ENCODE results near the gene EPB41. TPM values are rescaled to one million over a fixed set of nuclear protein-coding genes. Genes with fewer than 3 reads are reported as not detected.

Gene EPB41
- total and polyA plus RNA-seq, 2 experiments from 2014 or later: 0.89 to 1.5 TPM

DNA sequence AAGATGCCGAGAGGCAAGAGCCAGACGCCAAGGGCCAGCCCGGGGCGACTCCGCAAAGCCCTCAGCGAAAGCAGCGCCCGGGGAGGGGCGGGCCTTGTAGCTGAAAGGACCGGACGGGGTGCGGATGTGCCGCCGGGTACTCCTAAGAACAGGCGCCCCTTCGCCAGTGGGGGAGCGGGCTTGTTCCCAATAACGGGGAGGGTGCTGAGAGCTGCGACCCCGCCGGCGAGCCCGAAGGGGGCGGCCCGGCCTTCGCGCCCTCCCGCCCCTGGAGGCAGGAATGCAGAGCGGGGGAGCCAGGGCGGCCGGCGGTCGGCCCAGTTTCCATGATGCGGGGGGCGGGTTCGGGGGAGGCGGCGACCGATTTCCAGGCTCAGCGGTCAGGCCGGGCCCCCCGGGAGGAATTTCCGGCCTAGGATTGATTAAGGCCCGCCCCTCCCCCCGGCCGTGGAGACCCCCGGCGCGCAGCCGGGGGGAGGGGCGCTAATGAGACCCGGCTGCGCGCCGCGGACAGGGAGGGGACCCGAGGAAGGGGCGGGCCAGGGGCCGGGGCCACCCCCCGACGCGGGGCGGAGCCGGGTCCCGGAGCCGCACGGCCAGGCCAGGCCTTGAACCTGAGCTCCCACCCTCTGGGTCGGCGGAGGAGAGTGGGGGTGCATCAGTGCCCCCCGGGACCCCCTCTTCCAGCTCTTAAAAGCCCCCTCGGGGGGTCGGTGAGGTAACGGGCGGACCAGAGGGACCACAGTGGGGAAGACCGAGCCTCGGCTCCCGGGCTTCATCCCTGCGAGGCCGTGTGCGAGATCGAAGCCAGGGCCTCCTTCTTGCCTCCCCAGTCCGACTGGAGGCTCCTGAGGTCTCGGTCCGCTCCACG, 210.2 kb downstream of the EPB41 start:
- no peaks in the 10 kb centered on the region for H3K9me2 ChIP-seq (ENCODE audit: insufficient read depth)
- H3K9me3 ChIP-seq (ENCODE audit: low read depth): no peaks in the 10 kb centered on the region
- H3K79me2 ChIP-seq (ENCODE audit: insufficient read depth): 0 out of 2 replicates have a peak, but pooled peaks cover 7% of the 10 kb centered on the region
- peak overlapping the region; percentile 74 for H3K4me3 ChIP-seq
- H3K36me3 ChIP-seq (ENCODE audit: low read depth): peaks cover 3% of the 10 kb centered on the region; the same call in 1 of the 2 replicates
- H3F3A ChIP-seq (ENCODE audit: insufficient read depth): peaks cover 5% of the 10 kb centered on the region; the same call in 1 of the 2 replicates
- no peaks in the 10 kb centered on the region for H3K4me1 ChIP-seq (ENCODE audit: insufficient read depth)
- peak; percentile 90 for DNase-seq
- in situ Hi-C loops (cut with MboI): no loop called here
- peak overlapping the region; percentile 89 for H3K9ac ChIP-seq
- WGBS, 2 experiments (ENCODE audit: low coverage in 1 of 2, low lambda C conversion rate in 2 of 2, missing lambda C conversion rate in 2 of 2): 3 to 4% methylated on average over 41 to 46 of the region's 85 CpGs
- peak overlapping the region; percentile 83 for H3K4me2 ChIP-seq (ENCODE audit: unreplicated experiment)
- H3K27ac ChIP-seq: peak overlapping the region; percentile 77
- peak overlapping the region; percentile 82 for H2AFZ ChIP-seq
- TF ChIP-seq EZH2phosphoT487 (IDR thresholded peaks at IDR 0.05; ENCODE audit: insufficient read depth, low read depth) (no peak), EZH2 (IDR thresholded peaks at IDR 0.05; ENCODE audit: insufficient read depth, poor library complexity, severe bottlenecking) (no peak)
- H3K27me3 ChIP-seq (replicated peaks; ENCODE audit: insufficient read depth): no peaks in the 10 kb centered on the region
- no peaks in the 10 kb centered on the region for H4K20me1 ChIP-seq (ENCODE audit: insufficient read depth)

DNA sequence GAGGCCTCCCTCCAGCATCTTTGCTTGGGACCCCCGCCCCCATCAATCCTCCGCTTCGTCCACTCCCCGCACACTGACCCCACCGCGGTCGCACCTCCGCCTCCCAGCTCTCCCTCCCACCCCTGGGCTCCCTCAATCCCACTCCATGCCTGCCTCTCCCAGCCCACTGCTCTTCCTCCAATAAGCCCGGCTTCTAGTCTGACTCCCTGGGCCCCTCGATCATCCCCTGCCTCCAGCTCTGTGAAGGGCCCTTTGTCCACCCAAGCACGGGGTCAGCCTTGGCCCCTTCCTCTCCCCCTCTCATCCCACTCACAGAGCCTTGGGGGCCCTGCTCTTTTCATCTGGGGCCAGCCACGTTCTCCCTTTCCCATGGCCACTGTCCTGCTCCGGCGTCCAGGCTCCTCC, 210.9 kb downstream of the EPB41 start:
- in situ Hi-C loops (cut with MboI): no loop called here
- H3K27ac ChIP-seq: peak overlapping the region; percentile 77
- no peak for TF ChIP-seq EZH2 (IDR thresholded peaks at IDR 0.05; ENCODE audit: insufficient read depth, poor library complexity, severe bottlenecking)
- TF ChIP-seq EZH2phosphoT487 (IDR thresholded peaks at IDR 0.05; ENCODE audit: insufficient read depth, low read depth): no peak

DNA sequence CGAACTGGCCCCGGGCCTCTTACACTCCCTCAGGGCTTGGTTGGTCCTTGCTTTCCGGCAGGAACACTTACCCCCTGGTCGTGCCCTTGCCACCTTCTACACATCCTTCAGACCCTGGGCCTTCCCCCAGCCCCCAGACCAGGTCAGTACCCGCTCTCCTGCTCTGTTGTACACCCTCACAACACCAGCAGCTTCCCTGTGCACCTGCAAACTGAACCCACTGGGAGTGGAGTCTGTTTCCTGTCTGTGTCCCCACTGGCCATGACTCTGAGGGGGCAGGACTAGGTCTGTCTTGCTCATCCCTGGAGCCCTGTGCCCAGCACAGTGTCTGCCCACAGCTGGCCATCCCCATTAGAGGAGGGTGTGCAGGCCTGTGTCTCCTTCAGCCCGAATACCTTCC, 211.4 kb downstream of the EPB41 start:
- no peak overlapping the region for H3K4me3 ChIP-seq
- H3K79me2 ChIP-seq (ENCODE audit: insufficient read depth): 0 out of 2 replicates have a peak, but pooled peaks cover 3% of the 10 kb centered on the region
- no peaks in the 10 kb centered on the region for H3F3A ChIP-seq (ENCODE audit: insufficient read depth)
- H3K4me2 ChIP-seq (ENCODE audit: unreplicated experiment): no peak overlapping the region
- no peak for DNase-seq
- H3K9ac ChIP-seq: no peak overlapping the region
- WGBS, 2 experiments (ENCODE audit: low coverage in 1 of 2, low lambda C conversion rate in 2 of 2, missing lambda C conversion rate in 2 of 2): 90 to 96% methylated on average over 6 of the region's 6 CpGs
- no peaks in the 10 kb centered on the region for H4K20me1 ChIP-seq (ENCODE audit: insufficient read depth)
- no peaks in the 10 kb centered on the region for H3K9me2 ChIP-seq (ENCODE audit: insufficient read depth)
- no peaks in the 10 kb centered on the region for H3K27me3 ChIP-seq (replicated peaks; ENCODE audit: insufficient read depth)
- H3K27ac ChIP-seq: no peak overlapping the region
- no peak overlapping the region for H2AFZ ChIP-seq
- peaks cover 2% of the 10 kb centered on the region; the same call in 1 of the 2 replicates for H3K36me3 ChIP-seq (ENCODE audit: low read depth)
- in situ Hi-C loops (cut with MboI): no loop called here
- no peak for TF ChIP-seq EZH2phosphoT487 (IDR thresholded peaks at IDR 0.05; ENCODE audit: insufficient read depth, low read depth)
- TF ChIP-seq EZH2 (IDR thresholded peaks at IDR 0.05; ENCODE audit: insufficient read depth, poor library complexity, severe bottlenecking): no peak
- no peaks in the 10 kb centered on the region for H3K4me1 ChIP-seq (ENCODE audit: insufficient read depth)
- no peaks in the 10 kb centered on the region for H3K9me3 ChIP-seq (ENCODE audit: low read depth)

More for the DNA sequence above, 210.9 kb downstream of the EPB41 start:
- Histone ChIP-seq H3K9me2 (ENCODE audit: insufficient read depth) (no peaks in the 10 kb centered on the region), H3K4me2 (ENCODE audit: unreplicated experiment) (peak overlapping the region; percentile 83), H3K36me3 (ENCODE audit: low read depth) (peaks cover 3% of the 10 kb centered on the region; the same call in 1 of the 2 replicates), H3K27me3 (replicated peaks; ENCODE audit: insufficient read depth) (no peaks in the 10 kb centered on the region), H3K79me2 (ENCODE audit: insufficient read depth) (0 out of 2 replicates have a peak, but pooled peaks cover 7% of the 10 kb centered on the region), H3K4me1 (ENCODE audit: insufficient read depth) (no peaks in the 10 kb centered on the region), H3K4me3 (peak overlapping the region; percentile 74), H2AFZ (peak overlapping the region; percentile 82), H3K9me3 (ENCODE audit: low read depth) (no peaks in the 10 kb centered on the region), H3F3A (ENCODE audit: insufficient read depth) (no peaks in the 10 kb centered on the region), H4K20me1 (ENCODE audit: insufficient read depth) (no peaks in the 10 kb centered on the region), H3K9ac (peak overlapping the region; percentile 89)
- 55 to 59% methylated on average over 8 to 14 of the region's 14 CpGs for WGBS, 2 experiments (ENCODE audit: low coverage in 1 of 2, low lambda C conversion rate in 2 of 2, missing lambda C conversion rate in 2 of 2)
- DNase-seq: no peak

DNA sequence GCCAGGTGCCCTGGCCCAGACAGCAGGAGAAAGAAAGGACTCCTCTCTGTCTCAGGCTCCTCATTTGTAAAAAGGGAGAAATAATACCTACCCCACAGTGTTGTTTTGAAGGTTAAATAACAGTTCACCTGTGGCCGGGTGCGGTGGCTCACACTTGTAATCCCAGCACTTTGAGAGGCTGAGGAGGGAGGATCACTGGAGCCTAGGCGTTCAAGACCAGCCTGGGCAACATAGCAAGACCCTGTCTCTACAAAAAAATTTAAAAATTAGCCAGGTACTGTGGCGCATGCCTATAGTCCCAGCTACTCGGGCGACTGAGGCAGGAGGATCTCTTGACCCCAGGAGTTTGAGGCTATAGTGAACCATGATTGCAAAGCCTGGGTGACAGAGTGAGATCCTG, 211.8 kb downstream of the EPB41 start:
- H3K4me2 ChIP-seq (ENCODE audit: unreplicated experiment): no peak overlapping the region
- H3K79me2 ChIP-seq (ENCODE audit: insufficient read depth): no peaks in the 10 kb centered on the region
- H4K20me1 ChIP-seq (ENCODE audit: insufficient read depth): no peaks in the 10 kb centered on the region
- no peak for DNase-seq
- no peaks in the 10 kb centered on the region for H3K9me2 ChIP-seq (ENCODE audit: insufficient read depth)
- no peaks in the 10 kb centered on the region for H3K9me3 ChIP-seq (ENCODE audit: low read depth)
- H3K4me3 ChIP-seq: no peak overlapping the region
- in situ Hi-C loops (cut with MboI): no loop called here
- no peaks in the 10 kb centered on the region for H3F3A ChIP-seq (ENCODE audit: insufficient read depth)
- H2AFZ ChIP-seq: no peak overlapping the region
- H3K4me1 ChIP-seq (ENCODE audit: insufficient read depth): no peaks in the 10 kb centered on the region
- WGBS, 2 experiments (ENCODE audit: low coverage in 1 of 2, low lambda C conversion rate in 2 of 2, missing lambda C conversion rate in 2 of 2): 98 to 99% methylated on average over 6 of the region's 6 CpGs
- no peak overlapping the region for H3K27ac ChIP-seq
- H3K27me3 ChIP-seq (replicated peaks; ENCODE audit: insufficient read depth): no peaks in the 10 kb centered on the region
- H3K9ac ChIP-seq: no peak overlapping the region
- no peaks in the 10 kb centered on the region for H3K36me3 ChIP-seq (ENCODE audit: low read depth)
- TF ChIP-seq EZH2phosphoT487 (IDR thresholded peaks at IDR 0.05; ENCODE audit: insufficient read depth, low read depth): no peak
- TF ChIP-seq EZH2 (IDR thresholded peaks at IDR 0.05; ENCODE audit: insufficient read depth, poor library complexity, severe bottlenecking): no peak

Measured in GM23248 (cell line).